Measurements from ENCODE around the gene ERGIC1.
A peak's percentile ranks its signal among the peaks of the same experiment; 100 is the strongest.
"Not testable (repeated sequence)": the region's sequence is repeated elsewhere in the genome, so short reads cannot be mapped to it uniquely, and the experiment has no call there.

ERGIC1 gene

DNA sequence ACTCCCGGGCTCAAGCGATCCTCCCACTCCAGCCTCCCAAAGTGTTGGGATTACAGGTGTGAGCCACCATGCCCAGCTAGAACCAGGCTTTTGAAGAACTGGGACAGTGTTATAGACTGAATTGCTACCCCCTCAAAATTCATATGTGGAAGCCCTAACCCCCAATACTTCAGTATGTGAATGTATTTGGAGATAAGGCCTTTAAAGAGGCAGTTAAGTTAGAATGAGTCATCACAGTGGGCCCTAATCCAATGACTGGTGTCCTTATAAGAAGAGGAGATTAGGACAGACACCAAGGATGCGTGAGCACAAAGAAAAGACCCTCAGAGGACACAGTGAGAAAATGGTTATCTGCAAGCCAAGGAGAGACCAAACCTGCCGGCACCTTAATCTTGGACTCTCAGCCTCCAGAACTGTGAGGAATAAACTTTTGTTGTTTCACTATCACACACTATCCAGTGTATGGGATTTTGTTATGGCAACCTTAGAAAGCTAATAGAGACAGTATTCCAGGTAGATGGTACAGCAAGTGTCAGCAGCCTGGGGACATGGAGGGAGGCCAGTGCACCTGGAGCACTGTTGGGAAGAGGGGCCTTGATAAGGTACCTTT, 31.4 kb upstream of the ERGIC1 start:
- no peak overlapping the region for H3K4me3 ChIP-seq (ENCODE audit: low read length)
- peak; percentile 29 for DNase-seq (ENCODE audit: low read depth)
- TF ChIP-seq CTCF (IDR thresholded peaks at IDR 0.05; ENCODE audit: insufficient read depth, low read depth, low read length, missing control alignments) = no peak

GRCh38 chr5:172805018-172805683, 28.9 kb upstream of the ERGIC1 start:
- DNase-seq (ENCODE audit: low read depth) = no peak
- TF ChIP-seq CTCF (IDR thresholded peaks at IDR 0.05; ENCODE audit: insufficient read depth, low read depth, low read length, missing control alignments) = no peak

DNA sequence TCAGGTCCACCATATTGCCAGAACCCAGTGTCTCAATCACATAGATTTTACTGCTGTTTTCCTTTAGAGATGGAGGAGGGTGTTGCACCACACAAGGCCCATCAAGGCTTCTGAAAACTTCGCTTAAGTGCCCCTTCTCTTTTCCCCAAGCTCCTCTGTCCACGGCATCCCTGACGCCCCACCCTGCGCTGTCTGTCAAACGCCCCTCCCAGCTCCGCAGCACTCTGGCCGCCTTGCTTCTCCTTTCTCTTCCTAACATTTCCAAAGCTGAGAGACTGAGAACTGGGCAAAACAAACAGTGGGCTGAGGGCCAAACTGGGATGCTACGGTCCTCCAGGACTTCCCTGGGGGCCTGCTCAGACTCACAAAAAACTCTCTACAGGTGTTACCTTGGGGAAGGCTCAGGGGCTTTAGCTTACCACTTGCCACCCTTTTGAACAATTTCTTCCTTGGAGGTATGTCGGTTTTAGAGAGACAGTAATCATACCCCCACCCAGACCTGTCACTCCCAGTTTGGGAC, 28.3 kb upstream of the ERGIC1 start:
- no peak for TF ChIP-seq CTCF (IDR thresholded peaks at IDR 0.05; ENCODE audit: insufficient read depth, low read depth, low read length, missing control alignments)
- H3K4me3 ChIP-seq (ENCODE audit: low read length) = no peak overlapping the region

More at GRCh38 chr5:172805018-172805683, 28.9 kb upstream of the ERGIC1 start:
- no peak overlapping the region for H3K4me3 ChIP-seq (ENCODE audit: low read length)

GRCh38 chr5:172806897-172807672, 27.0 kb upstream of the ERGIC1 start:
- no peak for TF ChIP-seq CTCF (IDR thresholded peaks at IDR 0.05; ENCODE audit: insufficient read depth, low read depth, low read length, missing control alignments)
- H3K4me3 ChIP-seq (ENCODE audit: low read length) = no peak overlapping the region

More for the DNA sequence above, 28.3 kb upstream of the ERGIC1 start:
- no peak for DNase-seq (ENCODE audit: low read depth)

DNA sequence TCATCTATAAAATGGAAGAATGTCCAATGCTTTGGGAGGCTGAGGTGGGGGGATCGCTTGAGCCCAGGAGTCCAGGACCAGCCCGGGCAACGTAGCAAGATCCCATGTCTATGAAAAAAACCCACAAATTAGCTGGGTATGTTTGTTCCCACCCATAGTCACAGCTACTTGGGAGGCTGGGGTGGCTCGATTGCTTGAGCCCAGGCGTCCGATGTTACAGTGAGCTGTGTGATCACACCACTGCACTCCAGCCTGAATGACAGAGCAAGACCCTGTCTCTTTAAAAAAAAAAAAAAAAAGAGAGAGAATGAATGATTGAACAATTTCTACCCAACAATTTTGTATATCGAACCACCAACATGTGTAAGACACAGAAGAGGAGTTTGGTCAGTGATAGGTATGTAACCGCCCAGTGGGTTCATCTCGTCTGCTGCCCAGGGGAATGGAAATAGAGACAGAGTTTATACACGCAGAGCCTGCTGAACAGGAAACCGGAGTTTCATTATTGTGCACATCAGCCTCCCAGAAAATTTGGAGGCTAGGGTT, 26.2 kb upstream of the ERGIC1 start:
- H3K4me3 ChIP-seq (ENCODE audit: low read length) = no peak overlapping the region
- no peak for TF ChIP-seq CTCF (IDR thresholded peaks at IDR 0.05; ENCODE audit: insufficient read depth, low read depth, low read length, missing control alignments)
- DNase-seq (ENCODE audit: low read depth) = peak; percentile 32

More at GRCh38 chr5:172806897-172807672, 27.0 kb upstream of the ERGIC1 start:
- peak; percentile 94 for DNase-seq (ENCODE audit: low read depth)

GRCh38 chr5:172809774-172810173, 24.3 kb upstream of the ERGIC1 start:
- H3K4me3 ChIP-seq (ENCODE audit: low read length) = no peak overlapping the region
- no peak for DNase-seq (ENCODE audit: low read depth)
- TF ChIP-seq CTCF (IDR thresholded peaks at IDR 0.05; ENCODE audit: insufficient read depth, low read depth, low read length, missing control alignments) = no peak

- not testable (repeated sequence) for H3K4me3 ChIP-seq (ENCODE audit: low read length); DNase-seq (ENCODE audit: low read depth)
Observed at GRCh38 chr5:172810996-172811395, 23.1 kb upstream of the ERGIC1 start.

All from epithelial cell of esophagus (primary cell).